Transverse colon (tissue), 3 donors: ENCODE data around the gene MMP25.

Experiments
- POLR2A ChIP-seq: fragments of 450-650 bp; IDR thresholded peaks from one replicate; pipeline ENCODE4 v1.6.1; 2016; ENCODE audit warnings: antibody characterized with exemption, mild to moderate bottlenecking, moderate library complexity
- TF ChIP-seq, protein P1 (sequence below), 5 experiments: fragments of 200-600 bp in 3 of 5; fragments of 450-650 bp in 2 of 5; sonication (generic) in 3 of 5; IDR thresholded peaks; 1 replicate in 2 of 5; 2 replicates in 3 of 5; pipeline ENCODE4 v1.5.1; 2016 to 2017; ENCODE audit warnings: antibody characterized with exemption in 5 of 5, inconsistent platforms in 3 of 5, mild to moderate bottlenecking in 2 of 5, moderate library complexity in 1 of 5

GRCh38 chr16:3038256-3038655 lies 8.1 kb upstream of the MMP25 start:
- TF ChIP-seq, protein P1, sequence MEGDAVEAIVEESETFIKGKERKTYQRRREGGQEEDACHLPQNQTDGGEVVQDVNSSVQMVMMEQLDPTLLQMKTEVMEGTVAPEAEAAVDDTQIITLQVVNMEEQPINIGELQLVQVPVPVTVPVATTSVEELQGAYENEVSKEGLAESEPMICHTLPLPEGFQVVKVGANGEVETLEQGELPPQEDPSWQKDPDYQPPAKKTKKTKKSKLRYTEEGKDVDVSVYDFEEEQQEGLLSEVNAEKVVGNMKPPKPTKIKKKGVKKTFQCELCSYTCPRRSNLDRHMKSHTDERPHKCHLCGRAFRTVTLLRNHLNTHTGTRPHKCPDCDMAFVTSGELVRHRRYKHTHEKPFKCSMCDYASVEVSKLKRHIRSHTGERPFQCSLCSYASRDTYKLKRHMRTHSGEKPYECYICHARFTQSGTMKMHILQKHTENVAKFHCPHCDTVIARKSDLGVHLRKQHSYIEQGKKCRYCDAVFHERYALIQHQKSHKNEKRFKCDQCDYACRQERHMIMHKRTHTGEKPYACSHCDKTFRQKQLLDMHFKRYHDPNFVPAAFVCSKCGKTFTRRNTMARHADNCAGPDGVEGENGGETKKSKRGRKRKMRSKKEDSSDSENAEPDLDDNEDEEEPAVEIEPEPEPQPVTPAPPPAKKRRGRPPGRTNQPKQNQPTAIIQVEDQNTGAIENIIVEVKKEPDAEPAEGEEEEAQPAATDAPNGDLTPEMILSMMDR (IDR thresholded peaks at IDR 0.05) = no peak
- TF ChIP-seq POLR2A = no peak
